Trophoblast cell (in vitro differentiated cells and primary cell): Measurements from ENCODE around the gene LYZL1.
"Not testable (repeated sequence)": the region's sequence is repeated elsewhere in the genome, so short reads cannot be mapped to it uniquely, and the experiment has no call there.

ENCODE experiments used
- DNase-seq, 2 donors: peaks; one replicate each; pipeline ENCODE4 v3.0.0-alpha.2; 2016
- H2AFZ ChIP-seq: 2 replicates; pipeline ENCODE4 v1.6.1; 2013; ENCODE audit warnings: low read length, moderate library complexity, mild to moderate bottlenecking; ENCODE audit not compliant: insufficient read depth, poor library complexity
- H2AK5ac ChIP-seq: 2 replicates; pipeline ENCODE4 v1.6.1; 2013; ENCODE audit warnings: mild to moderate bottlenecking, low read length
- H2BK120ac ChIP-seq: 2 replicates; pipeline ENCODE4 v1.6.1; 2013; ENCODE audit warnings: low read length, mild to moderate bottlenecking, moderate library complexity; ENCODE audit not compliant: insufficient read depth, poor library complexity
- H2BK12ac ChIP-seq: 2 replicates; pipeline ENCODE4 v1.6.1; 2013; ENCODE audit warnings: mild to moderate bottlenecking, low read length, moderate library complexity
- H2BK5ac ChIP-seq: 2 replicates; pipeline ENCODE4 v1.6.1; 2013; ENCODE audit warnings: low read length, low read depth, moderate library complexity, mild to moderate bottlenecking; ENCODE audit not compliant: poor library complexity
- H3K14ac ChIP-seq: 2 replicates; pipeline ENCODE4 v1.6.1; 2013; ENCODE audit warnings: mild to moderate bottlenecking, low read length
- H3K18ac ChIP-seq: 2 replicates; pipeline ENCODE4 v1.6.1; 2013; ENCODE audit warnings: mild to moderate bottlenecking, low read length
- H3K23ac ChIP-seq: 2 replicates; pipeline ENCODE4 v1.6.1; 2013; ENCODE audit warnings: low read length
- H3K27ac ChIP-seq: 2 replicates; pipeline ENCODE4 v1.5.1; 2013; ENCODE audit warnings: low read depth, mild to moderate bottlenecking, inconsistent platforms, low read length, moderate library complexity
- H3K27me3 ChIP-seq: 2 replicates; pipeline ENCODE4 v1.6.1; 2013; ENCODE audit warnings: inconsistent platforms, mild to moderate bottlenecking, low read length, moderate library complexity; ENCODE audit not compliant: insufficient read depth
- H3K36me3 ChIP-seq, 2 experiments: 1 replicate in 1 of 2; 2 replicates in 1 of 2; pipeline ENCODE4 v1.6.1; 2013; ENCODE audit warnings: low read length in 2 of 2, mild to moderate bottlenecking in 2 of 2, moderate library complexity in 1 of 2; ENCODE audit not compliant: insufficient read depth in 2 of 2, control insufficient read depth in 1 of 2
- H3K4ac ChIP-seq: 2 replicates; pipeline ENCODE4 v1.6.1; 2013; ENCODE audit warnings: low read depth, mild to moderate bottlenecking, low read length, moderate library complexity
- H3K4me1 ChIP-seq, 2 experiments: 1 replicate in 1 of 2; 2 replicates in 1 of 2; pipeline ENCODE4 v1.6.1; 2013; ENCODE audit warnings: low read length in 2 of 2, mild to moderate bottlenecking in 2 of 2, moderate library complexity in 1 of 2; ENCODE audit not compliant: insufficient read depth in 2 of 2, control insufficient read depth in 1 of 2
- H3K4me2 ChIP-seq: 2 replicates; pipeline ENCODE4 v1.6.1; 2013; ENCODE audit warnings: inconsistent platforms, mild to moderate bottlenecking, low read length, moderate library complexity
- H3K4me3 ChIP-seq: 2 replicates; pipeline ENCODE4 v1.5.1; 2013; ENCODE audit warnings: mild to moderate bottlenecking, low read depth, low read length, inconsistent platforms
- H3K79me1 ChIP-seq: one replicate; pipeline ENCODE4 v1.6.1; 2013; ENCODE audit warnings: low read length
- H3K79me2 ChIP-seq: 2 replicates; pipeline ENCODE4 v1.6.1; 2013; ENCODE audit warnings: low read length, mild to moderate bottlenecking; ENCODE audit not compliant: control insufficient read depth, insufficient read depth, poor library complexity
- H3K9ac ChIP-seq: 2 replicates; pipeline ENCODE4 v1.6.1; 2013; ENCODE audit warnings: mild to moderate bottlenecking, low read length
- H3K9me3 ChIP-seq: 2 replicates; pipeline ENCODE4 v1.6.1; 2013; ENCODE audit warnings: low read depth, mild to moderate bottlenecking, control low read depth, inconsistent platforms, low read length; ENCODE audit not compliant: insufficient read depth
- H4K12ac ChIP-seq: 2 replicates; pipeline ENCODE4 v1.6.1; 2013; ENCODE audit warnings: low read depth, mild to moderate bottlenecking, low read length, moderate library complexity
- H4K8ac ChIP-seq: 2 replicates; pipeline ENCODE4 v1.6.1; 2013; ENCODE audit warnings: low read depth, mild to moderate bottlenecking, low read length, moderate library complexity
- H4K91ac ChIP-seq: one replicate; pipeline ENCODE4 v1.6.1; 2013; ENCODE audit warnings: low read depth, mild to moderate bottlenecking, low read length, moderate library complexity
- WGBS: extraction: QIAGEN DNeasy Blood & Tissue Kit; methylation state at CpG from one replicate; pipeline ENCODE4 v1.1.7; 2013; ENCODE audit warnings: missing lambda C conversion rate; ENCODE audit not compliant: insufficient read length, insufficient coverage; ENCODE audit errors: extremely low coverage; 5-methylcytosine and 5-hydroxymethylcytosine counted together

Gene LYZL1

DNA sequence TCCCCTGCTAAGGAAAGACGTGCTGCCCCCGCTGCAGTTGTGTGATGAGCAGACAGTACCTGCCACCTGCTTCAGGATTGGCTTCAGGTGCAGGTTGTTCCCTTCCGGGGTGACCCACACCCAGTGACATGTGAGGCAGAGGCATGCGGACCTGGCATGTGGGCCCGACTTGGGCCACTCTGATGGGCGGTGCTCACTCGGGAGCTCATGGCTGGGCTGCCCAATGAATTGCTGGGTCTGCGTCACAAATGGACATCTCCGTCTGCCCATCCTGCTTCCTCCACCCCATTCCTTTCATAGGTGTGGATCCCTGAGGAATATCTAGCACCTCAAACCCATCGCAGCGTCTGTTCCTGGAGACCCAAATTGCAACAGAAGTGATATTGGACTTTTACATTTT lies 19.3 kb downstream of the LYZL1 start:
- not testable (repeated sequence) for H3K23ac ChIP-seq, H3K79me2 ChIP-seq, H3K36me3 ChIP-seq, H3K4me1 ChIP-seq, H3K4me2 ChIP-seq, H3K9me3 ChIP-seq, H2BK120ac ChIP-seq, DNase-seq, H2AFZ ChIP-seq, H3K27me3 ChIP-seq, H3K27ac ChIP-seq, H4K8ac ChIP-seq, H4K12ac ChIP-seq, H3K4ac ChIP-seq, H3K9ac ChIP-seq, H3K4me3 ChIP-seq, H3K14ac ChIP-seq, H3K18ac ChIP-seq, H2BK5ac ChIP-seq
- WGBS, result no CpG with 5 or more reads among the region's 11 CpGs
- Histone ChIP-seq H4K91ac (peak overlapping the region; percentile 41), H3K79me1 (peaks cover 11% of the 10 kb centered on the region), H2BK12ac (peak overlapping the region; percentile 58), H2AK5ac (peak overlapping the region; percentile 27)

DNA sequence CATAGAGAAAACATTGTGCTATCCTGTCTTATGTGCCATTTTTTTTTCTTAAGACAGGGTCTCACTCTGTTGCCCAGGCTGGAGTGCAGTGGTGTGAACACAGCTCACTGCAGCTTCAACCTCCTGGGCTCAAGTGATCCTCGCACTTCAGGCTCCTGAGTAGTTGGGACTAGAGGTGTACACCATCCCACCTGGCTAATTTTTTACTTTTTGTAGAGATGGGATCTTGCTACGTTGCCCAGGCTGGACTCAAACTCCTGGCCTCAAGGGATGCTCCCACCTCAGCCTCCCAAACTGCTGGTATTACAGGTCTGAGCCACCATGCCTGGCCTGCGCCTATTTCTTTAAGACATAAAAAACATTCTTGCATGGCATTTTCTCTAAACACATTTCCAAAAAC lies 20.6 kb downstream of the LYZL1 start:
- H2AFZ ChIP-seq, result no peak overlapping the region
- no peak overlapping the region for H4K91ac ChIP-seq
- no peak overlapping the region for H2AK5ac ChIP-seq
- H3K4me3 ChIP-seq, result no peak overlapping the region
- H3K4ac ChIP-seq, result no peak overlapping the region
- no peak overlapping the region for H3K14ac ChIP-seq
- peaks cover 0 to 3% of the 10 kb centered on the region in 2 experiments for H3K4me1 ChIP-seq
- no peak overlapping the region for H2BK120ac ChIP-seq
- H3K27me3 ChIP-seq, result no peaks in the 10 kb centered on the region
- WGBS, result no CpG with 5 or more reads among the region's 3 CpGs
- no peaks in the 10 kb centered on the region for H3K79me2 ChIP-seq
- peaks cover 6% of the 10 kb centered on the region for H3K79me1 ChIP-seq
- no peak overlapping the region for H4K8ac ChIP-seq
- H3K9me3 ChIP-seq, result peaks cover 4% of the 10 kb centered on the region
- H2BK12ac ChIP-seq, result no peak overlapping the region
- no peak overlapping the region for H3K9ac ChIP-seq
- no peak overlapping the region for H3K18ac ChIP-seq
- no peaks in the 10 kb centered on the region for H3K36me3 ChIP-seq
- no peak for DNase-seq
- no peak overlapping the region for H3K4me2 ChIP-seq
- no peak overlapping the region for H4K12ac ChIP-seq
- no peak overlapping the region for H3K27ac ChIP-seq
- no peak overlapping the region for H2BK5ac ChIP-seq
- no peak overlapping the region for H3K23ac ChIP-seq

DNA sequence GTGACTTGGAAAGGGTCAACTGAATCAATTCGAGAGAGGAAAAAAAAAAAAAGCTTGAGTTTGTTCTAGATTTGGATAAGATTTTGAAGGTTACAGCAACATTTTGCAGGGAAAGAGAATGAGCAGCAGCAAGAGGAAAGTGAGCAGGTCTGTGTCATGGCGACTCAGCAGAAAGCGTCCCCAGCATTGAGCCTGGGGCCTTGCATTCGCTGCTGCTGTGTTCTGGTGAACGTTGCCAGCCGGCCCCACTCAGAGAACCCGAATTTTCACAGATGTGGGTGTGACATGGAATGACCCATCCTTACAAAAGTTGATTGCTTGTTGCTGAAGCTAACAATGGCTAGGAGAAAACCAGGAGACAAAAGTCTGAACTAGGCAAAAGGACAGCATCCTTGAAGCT lies 21.6 kb downstream of the LYZL1 start:
- no CpG with 5 or more reads among the region's 7 CpGs for WGBS
- not testable (repeated sequence) for H3K4me3 ChIP-seq, H3K27me3 ChIP-seq, H2AFZ ChIP-seq, H3K14ac ChIP-seq, H3K27ac ChIP-seq, H3K4me1 ChIP-seq, H3K4me2 ChIP-seq, H2AK5ac ChIP-seq, H4K12ac ChIP-seq, H3K79me2 ChIP-seq, H2BK12ac ChIP-seq, H3K23ac ChIP-seq, H3K9ac ChIP-seq, H3K18ac ChIP-seq, DNase-seq, H3K4ac ChIP-seq, H3K79me1 ChIP-seq, H2BK120ac ChIP-seq, H3K36me3 ChIP-seq, H3K9me3 ChIP-seq
- H2BK5ac ChIP-seq, result peak overlapping the region; percentile 14
- peak overlapping the region; percentile 36 for H4K91ac ChIP-seq
- H4K8ac ChIP-seq, result peak overlapping the region; percentile 4

DNA sequence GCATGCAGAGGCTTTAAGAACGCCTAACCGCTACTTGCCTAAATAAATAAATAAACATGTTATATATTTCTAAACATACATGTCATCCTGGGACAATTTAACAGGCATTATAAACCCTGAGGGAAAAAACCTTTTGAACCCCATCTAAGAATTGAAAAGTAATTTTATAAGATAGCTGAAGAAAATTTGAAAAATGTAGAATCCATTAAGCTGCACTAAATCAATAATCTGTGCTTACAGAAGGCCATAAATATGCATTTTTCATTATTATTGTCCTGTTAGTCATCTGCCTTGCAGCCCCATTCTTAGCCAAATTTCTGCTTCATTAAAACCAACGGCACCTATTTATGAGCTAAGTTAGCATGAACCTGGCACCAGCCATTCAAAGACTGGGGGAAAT lies 24.2 kb downstream of the LYZL1 start:
- no peak overlapping the region for H3K4ac ChIP-seq
- no peak overlapping the region for H4K8ac ChIP-seq

More for the DNA sequence above, 24.2 kb downstream of the LYZL1 start:
- Histone ChIP-seq H3K79me2 (no peaks in the 10 kb centered on the region), H3K27ac (no peak overlapping the region), H2AFZ (no peak overlapping the region), H3K9me3 (peaks cover 3% of the 10 kb centered on the region), H2BK5ac (no peak overlapping the region), H4K91ac (no peak overlapping the region), H3K79me1 (peaks cover 2% of the 10 kb centered on the region), H3K4me3 (no peak overlapping the region), H3K9ac (no peak overlapping the region), H4K12ac (no peak overlapping the region), H2BK120ac (no peak overlapping the region), H2BK12ac (no peak overlapping the region), H2AK5ac (no peak overlapping the region), H3K4me1 (peaks cover 0 to 3% of the 10 kb centered on the region in 2 experiments), H3K36me3 (no peaks in the 10 kb centered on the region), H3K14ac (no peak overlapping the region), H3K4me2 (no peak overlapping the region), H3K27me3 (no peaks in the 10 kb centered on the region), H3K18ac (no peak overlapping the region), H3K23ac (no peak overlapping the region)
- no CpG with 5 or more reads among the region's 3 CpGs for WGBS
- no peak for DNase-seq
